ENCODE data around the gene SHB.

SHB gene

GRCh38 chr9:37969558-37970300 is 99.3 kb downstream of the SHB start:
- POLR2A ChIA-PET, result no interaction called here
- no peak overlapping the region for H3K27ac ChIP-seq (ENCODE audit: extremely low read depth, low read depth, low read length)
- CTCF ChIA-PET, result no interaction called here
- TF ChIP-seq REST (tag by site-specific recombination; IDR thresholded peaks at IDR 0.05) (no peak), PRDM4 (tag by site-specific recombination; IDR thresholded peaks at IDR 0.05) (no peak), GLIS1 (tag by site-specific recombination; IDR thresholded peaks at IDR 0.05) (no peak), ZNF114 (tag by site-specific recombination; IDR thresholded peaks at IDR 0.05) (no peak), SCRT2 (tag by site-specific recombination; IDR thresholded peaks at IDR 0.05) (no peak), YY1 (tag by site-specific recombination; IDR thresholded peaks at IDR 0.05) (no peak), OVOL3 (tag by site-specific recombination; IDR thresholded peaks at IDR 0.05) (no peak)
- no peak overlapping the region for H3K4me3 ChIP-seq (ENCODE audit: low read depth, low read length)
- H3K4me1 ChIP-seq (ENCODE audit: control insufficient read depth, insufficient read depth, low read length), result no peaks in the 10 kb centered on the region
- no peaks in the 10 kb centered on the region for H3K9me3 ChIP-seq (ENCODE audit: control insufficient read depth, insufficient read depth, low read depth, low read length)
- H3K36me3 ChIP-seq (ENCODE audit: control insufficient read depth in 2 of 2, insufficient read depth in 1 of 2, low read length in 2 of 2), result peaks cover 0 to 69% of the 10 kb centered on the region in 2 experiments; a peak in 1 of 3 replicates

- ChIA-PET POLR2A (no interaction called here), CTCF (no interaction called here)
- no peak for TF ChIP-seq ZNF48 (tag by site-specific recombination; IDR thresholded peaks at IDR 0.05)
- TF ChIP-seq ZNF112 (tag by site-specific recombination; IDR thresholded peaks at IDR 0.05), result no peak
- TF ChIP-seq ZNF660 (tag by site-specific recombination; IDR thresholded peaks at IDR 0.05), result no peak
- no peak for TF ChIP-seq ZNF169 (tag by site-specific recombination; IDR thresholded peaks at IDR 0.05)
- no peak for TF ChIP-seq ZNF26 (tag by site-specific recombination; IDR thresholded peaks at IDR 0.05)
- TF ChIP-seq ZNF174 (tag by site-specific recombination; IDR thresholded peaks at IDR 0.05), result no peak
- no peak for TF ChIP-seq ZFP41 (tag by site-specific recombination; IDR thresholded peaks at IDR 0.05; ENCODE audit: borderline replicate concordance)
- no peak for TF ChIP-seq ZNF239 (tag by site-specific recombination; IDR thresholded peaks at IDR 0.05)
- TF ChIP-seq ZBTB21 (tag by site-specific recombination; IDR thresholded peaks at IDR 0.05), result no peak
- no peak for TF ChIP-seq ZFP3 (tag by site-specific recombination; IDR thresholded peaks at IDR 0.05; ENCODE audit: low read depth)
- no peak for TF ChIP-seq KLF17 (tag by site-specific recombination; IDR thresholded peaks at IDR 0.05)
- TF ChIP-seq ZNF324 (tag by site-specific recombination; IDR thresholded peaks at IDR 0.05), result no peak
- no peak for TF ChIP-seq SP3 (tag by site-specific recombination; IDR thresholded peaks at IDR 0.05)
- no peak for TF ChIP-seq ZBTB20 (tag by site-specific recombination; IDR thresholded peaks at IDR 0.05)
- no peak for TF ChIP-seq ZNF621 (tag by site-specific recombination; IDR thresholded peaks at IDR 0.05)
- no peak overlapping the region for H3K4me3 ChIP-seq (ENCODE audit: low read depth, low read length)
- H3K36me3 ChIP-seq (ENCODE audit: control insufficient read depth in 2 of 2, insufficient read depth in 1 of 2, low read length in 2 of 2), result peaks cover 0 to 64% of the 10 kb centered on the region in 2 experiments; a peak in 1 of 3 replicates
- no peaks in the 10 kb centered on the region for H3K4me1 ChIP-seq (ENCODE audit: control insufficient read depth, insufficient read depth, low read length)
- no peaks in the 10 kb centered on the region for H3K9me3 ChIP-seq (ENCODE audit: control insufficient read depth, insufficient read depth, low read depth, low read length)
- H3K27ac ChIP-seq (ENCODE audit: extremely low read depth, low read depth, low read length), result no peak overlapping the region
Measured at GRCh38 chr9:37969130-37969529, 99.9 kb downstream of the SHB start.
